ENCODE measurements around the gene FFAR1. TPM values are rescaled to one million over a fixed set of nuclear protein-coding genes. Genes with fewer than 3 reads are reported as not detected.

FFAR1 gene
- polyA plus RNA-seq, 1 experiment, result not detected

DNA sequence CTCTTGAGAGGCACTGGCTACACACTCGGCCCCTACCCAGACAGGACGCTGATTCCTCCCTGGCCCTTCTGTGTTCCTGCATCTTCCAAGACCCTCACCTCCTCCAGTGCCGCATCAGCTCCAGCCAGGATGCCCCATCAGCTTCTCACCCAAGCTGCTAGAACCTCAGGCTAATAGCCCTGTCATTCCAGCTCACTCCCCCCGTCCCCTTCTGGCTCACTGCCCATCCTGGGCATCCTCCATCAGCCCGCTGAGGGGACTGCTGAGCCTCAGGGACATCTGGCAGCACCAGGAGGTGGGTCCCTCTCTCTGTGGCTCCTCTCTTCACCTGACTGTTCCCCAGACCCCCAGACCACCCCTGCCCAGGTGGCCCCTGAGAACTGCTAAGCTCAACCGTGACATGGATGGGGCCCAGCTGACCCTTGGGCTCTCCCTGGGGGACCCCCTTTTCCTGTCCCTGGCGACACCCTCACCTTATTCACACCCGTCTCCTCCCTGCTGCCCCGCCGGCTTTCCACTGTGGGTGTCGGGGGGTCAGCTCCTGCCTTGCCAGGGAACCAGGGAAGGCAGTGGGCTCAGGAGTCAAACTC lies 15.4 kb downstream of the FFAR1 start:
- DNase-seq (ENCODE audit: low read depth), result no peak
- H3K36me3 ChIP-seq (ENCODE audit: control insufficient read depth, insufficient read depth, low read length), result no peaks in the 10 kb centered on the region
- H3K4me3 ChIP-seq (ENCODE audit: low read depth, low read length), result no peak overlapping the region
- no peaks in the 10 kb centered on the region; the same call in none of the 2 replicates for H3K27me3 ChIP-seq (ENCODE audit: control insufficient read depth, insufficient read depth, low read length)
- POLR2A ChIA-PET, result no interaction called here
- TF ChIP-seq, protein P1, sequence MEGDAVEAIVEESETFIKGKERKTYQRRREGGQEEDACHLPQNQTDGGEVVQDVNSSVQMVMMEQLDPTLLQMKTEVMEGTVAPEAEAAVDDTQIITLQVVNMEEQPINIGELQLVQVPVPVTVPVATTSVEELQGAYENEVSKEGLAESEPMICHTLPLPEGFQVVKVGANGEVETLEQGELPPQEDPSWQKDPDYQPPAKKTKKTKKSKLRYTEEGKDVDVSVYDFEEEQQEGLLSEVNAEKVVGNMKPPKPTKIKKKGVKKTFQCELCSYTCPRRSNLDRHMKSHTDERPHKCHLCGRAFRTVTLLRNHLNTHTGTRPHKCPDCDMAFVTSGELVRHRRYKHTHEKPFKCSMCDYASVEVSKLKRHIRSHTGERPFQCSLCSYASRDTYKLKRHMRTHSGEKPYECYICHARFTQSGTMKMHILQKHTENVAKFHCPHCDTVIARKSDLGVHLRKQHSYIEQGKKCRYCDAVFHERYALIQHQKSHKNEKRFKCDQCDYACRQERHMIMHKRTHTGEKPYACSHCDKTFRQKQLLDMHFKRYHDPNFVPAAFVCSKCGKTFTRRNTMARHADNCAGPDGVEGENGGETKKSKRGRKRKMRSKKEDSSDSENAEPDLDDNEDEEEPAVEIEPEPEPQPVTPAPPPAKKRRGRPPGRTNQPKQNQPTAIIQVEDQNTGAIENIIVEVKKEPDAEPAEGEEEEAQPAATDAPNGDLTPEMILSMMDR (IDR thresholded peaks at IDR 0.05; ENCODE audit: insufficient read depth, low read depth, low read length), result no peak
- CTCF ChIA-PET, result interaction anchor here (0.9 to 3.7 kb wide), 2 partner anchors 10 to 38 kb away, joined by 4 to 18 read pairs; no protein-coding TSS in a partner anchor

DNA sequence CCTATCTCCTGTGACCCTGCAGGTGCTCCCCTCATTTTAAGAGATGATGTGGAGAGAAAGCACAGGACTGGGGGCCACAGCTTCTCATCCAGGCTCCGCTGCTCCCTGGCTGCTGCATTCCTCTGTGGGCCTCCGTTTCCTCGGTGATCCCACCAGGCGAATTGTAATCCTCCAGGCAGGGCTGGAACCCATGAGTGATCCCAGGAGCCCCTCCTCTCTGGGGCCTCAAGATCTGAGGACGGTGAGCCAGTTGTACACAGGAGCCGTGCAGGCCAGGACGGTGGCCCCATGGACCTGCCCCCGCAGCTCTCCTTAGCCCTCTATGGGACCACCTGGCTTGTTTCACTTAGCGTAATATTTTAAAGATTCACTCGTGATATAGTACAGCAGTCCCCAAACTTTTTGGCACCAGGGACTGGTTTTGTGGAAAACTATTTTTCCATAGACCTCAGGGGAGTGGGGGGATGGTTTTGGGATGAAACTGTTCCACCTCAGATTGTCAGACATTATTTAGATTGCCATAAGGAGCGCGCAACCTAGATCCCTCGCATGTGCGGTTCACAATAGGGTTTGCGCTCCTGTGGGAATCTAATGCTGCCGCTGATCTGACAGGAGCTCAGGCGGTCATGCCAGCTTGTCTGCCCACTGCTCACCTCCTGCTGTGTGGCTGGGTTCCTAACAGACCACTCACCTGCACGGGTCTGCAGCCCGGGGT lies 16.2 kb downstream of the FFAR1 start:
- no peaks in the 10 kb centered on the region; the same call in none of the 2 replicates for H3K27me3 ChIP-seq (ENCODE audit: control insufficient read depth, insufficient read depth, low read length)
- CTCF ChIA-PET, result interaction anchor here (0.9 to 3.7 kb wide), 2 partner anchors 10 to 37 kb away, joined by 4 to 18 read pairs; no protein-coding TSS in a partner anchor
- no peaks in the 10 kb centered on the region for H3K36me3 ChIP-seq (ENCODE audit: control insufficient read depth, insufficient read depth, low read length)
- TF ChIP-seq, protein P1 (IDR thresholded peaks at IDR 0.05; ENCODE audit: insufficient read depth, low read depth, low read length), result no peak
- no peak overlapping the region for H3K4me3 ChIP-seq (ENCODE audit: low read depth, low read length)
- DNase-seq (ENCODE audit: low read depth), result no peak
- POLR2A ChIA-PET, result no interaction called here

DNA sequence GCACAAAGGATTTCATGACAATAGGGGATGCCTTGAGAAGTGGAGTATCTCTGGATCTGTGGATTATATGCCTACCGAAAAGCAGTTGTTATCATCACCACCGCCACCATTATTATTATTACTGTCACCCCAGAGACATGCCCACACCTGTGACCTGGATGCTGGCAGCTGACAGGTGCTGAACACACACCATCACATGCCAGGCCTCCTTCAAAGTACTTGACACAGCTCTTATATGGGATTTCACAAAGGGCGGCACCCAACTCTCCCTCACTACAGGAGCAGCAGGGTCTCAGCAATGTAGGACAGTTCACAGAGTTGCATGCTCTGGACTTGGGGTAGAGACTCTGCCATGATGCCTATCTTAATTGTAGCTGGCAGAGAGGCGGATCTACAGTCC lies 17.6 kb downstream of the FFAR1 start:
- CTCF ChIA-PET, result interaction anchor here (0.9 to 3.7 kb wide), 3 partner anchors 12 to 145 kb away, joined by 3 to 18 read pairs (median 4); no protein-coding TSS in a partner anchor
- POLR2A ChIA-PET, result no interaction called here
- no peak overlapping the region for H3K4me3 ChIP-seq (ENCODE audit: low read depth, low read length)
- no peaks in the 10 kb centered on the region for H3K36me3 ChIP-seq (ENCODE audit: control insufficient read depth, insufficient read depth, low read length)
- TF ChIP-seq, protein P1 (IDR thresholded peaks at IDR 0.05; ENCODE audit: insufficient read depth, low read depth, low read length), result no peak
- no peak for DNase-seq (ENCODE audit: low read depth)
- no peaks in the 10 kb centered on the region; the same call in none of the 2 replicates for H3K27me3 ChIP-seq (ENCODE audit: control insufficient read depth, insufficient read depth, low read length)

DNA sequence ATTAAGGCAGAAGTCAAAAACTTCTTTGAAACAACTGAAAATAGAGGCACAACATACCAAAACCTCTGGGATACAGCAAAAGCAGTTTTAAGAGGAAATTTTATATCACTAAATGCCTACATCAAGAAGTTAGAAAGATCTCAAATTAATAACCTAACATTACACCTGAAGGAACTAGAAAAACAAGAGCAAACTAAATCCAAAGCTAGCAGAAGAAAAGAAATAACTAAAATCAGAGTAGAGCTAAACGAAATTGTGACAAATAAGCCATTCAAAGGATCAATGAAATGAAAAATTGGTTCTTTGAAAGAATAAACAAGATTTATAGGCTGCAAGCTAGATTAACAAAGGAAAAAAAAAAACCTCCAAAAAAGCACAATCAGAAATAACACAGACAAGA lies 20.7 kb downstream of the FFAR1 start:
- DNase-seq (ENCODE audit: low read depth), result no peak
- TF ChIP-seq, protein P1 (IDR thresholded peaks at IDR 0.05; ENCODE audit: insufficient read depth, low read depth, low read length), result no peak
- H3K27me3 ChIP-seq (ENCODE audit: control insufficient read depth, insufficient read depth, low read length), result no peaks in the 10 kb centered on the region; the same call in none of the 2 replicates
- no peaks in the 10 kb centered on the region for H3K36me3 ChIP-seq (ENCODE audit: control insufficient read depth, insufficient read depth, low read length)
- ChIA-PET POLR2A (no interaction called here), CTCF (no interaction called here)
- no peak overlapping the region for H3K4me3 ChIP-seq (ENCODE audit: low read depth, low read length)

DNA sequence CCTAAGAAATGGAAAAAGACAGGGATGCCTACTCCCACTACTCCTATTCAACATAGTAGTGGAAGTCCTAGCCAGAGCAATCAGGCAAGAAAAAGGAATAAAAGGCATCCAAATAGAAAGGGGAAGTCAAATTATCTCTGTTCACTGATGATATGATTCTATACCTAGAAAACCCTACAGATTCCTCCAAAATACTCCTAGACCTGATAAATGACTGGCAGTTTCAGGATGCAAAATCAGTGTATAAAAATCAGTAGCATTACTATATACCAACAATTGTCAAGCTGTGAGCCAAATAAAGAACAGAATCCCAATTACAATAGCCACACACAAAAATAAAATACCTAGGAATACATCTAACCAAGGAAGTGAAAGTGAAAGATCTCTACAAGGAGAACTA lies 21.8 kb downstream of the FFAR1 start:
- Histone ChIP-seq H3K36me3 (ENCODE audit: control insufficient read depth, insufficient read depth, low read length) (no peaks in the 10 kb centered on the region), H3K4me3 (ENCODE audit: low read depth, low read length) (no peak overlapping the region), H3K27me3 (ENCODE audit: control insufficient read depth, insufficient read depth, low read length) (no peaks in the 10 kb centered on the region; the same call in none of the 2 replicates)
- POLR2A ChIA-PET, result no interaction called here
- DNase-seq (ENCODE audit: low read depth), result no peak
- TF ChIP-seq, protein P1 (IDR thresholded peaks at IDR 0.05; ENCODE audit: insufficient read depth, low read depth, low read length), result no peak
- CTCF ChIA-PET, result no interaction called here
